ENCODE data around the gene PXMP4.

GRCh38 chr20:33674294-33675135, 45.6 kb downstream of the PXMP4 start, which contains the start of gene NECAB3:
- TF ChIP-seq CSRNP3 (CRISPR knock-in tag; IDR thresholded peaks at IDR 0.05), result no peak
- TF ChIP-seq RARB (CRISPR knock-in tag; IDR thresholded peaks at IDR 0.05), result no peak
- TF ChIP-seq OSR1 (CRISPR knock-in tag; IDR thresholded peaks at IDR 0.05), result no peak
- TF ChIP-seq ZNF70 (CRISPR knock-in tag; IDR thresholded peaks at IDR 0.05), result no peak
- TF ChIP-seq, protein P1, sequence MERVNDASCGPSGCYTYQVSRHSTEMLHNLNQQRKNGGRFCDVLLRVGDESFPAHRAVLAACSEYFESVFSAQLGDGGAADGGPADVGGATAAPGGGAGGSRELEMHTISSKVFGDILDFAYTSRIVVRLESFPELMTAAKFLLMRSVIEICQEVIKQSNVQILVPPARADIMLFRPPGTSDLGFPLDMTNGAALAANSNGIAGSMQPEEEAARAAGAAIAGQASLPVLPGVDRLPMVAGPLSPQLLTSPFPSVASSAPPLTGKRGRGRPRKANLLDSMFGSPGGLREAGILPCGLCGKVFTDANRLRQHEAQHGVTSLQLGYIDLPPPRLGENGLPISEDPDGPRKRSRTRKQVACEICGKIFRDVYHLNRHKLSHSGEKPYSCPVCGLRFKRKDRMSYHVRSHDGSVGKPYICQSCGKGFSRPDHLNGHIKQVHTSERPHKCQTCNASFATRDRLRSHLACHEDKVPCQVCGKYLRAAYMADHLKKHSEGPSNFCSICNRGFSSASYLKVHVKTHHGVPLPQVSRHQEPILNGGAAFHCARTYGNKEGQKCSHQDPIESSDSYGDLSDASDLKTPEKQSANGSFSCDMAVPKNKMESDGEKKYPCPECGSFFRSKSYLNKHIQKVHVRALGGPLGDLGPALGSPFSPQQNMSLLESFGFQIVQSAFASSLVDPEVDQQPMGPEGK (CRISPR knock-in tag; IDR thresholded peaks at IDR 0.05; ENCODE audit: borderline replicate concordance), result no peak
- no peak for TF ChIP-seq ARNTL (CRISPR knock-in tag; IDR thresholded peaks at IDR 0.05; ENCODE audit: borderline replicate concordance, low read depth)
- TF ChIP-seq CSDC2 (CRISPR knock-in tag; IDR thresholded peaks at IDR 0.05), result no peak
- no peak for TF ChIP-seq ZNF565 (CRISPR knock-in tag; conservative IDR thresholded peaks at IDR 0.05; ENCODE audit: low read depth)
- TF ChIP-seq, protein P2, sequence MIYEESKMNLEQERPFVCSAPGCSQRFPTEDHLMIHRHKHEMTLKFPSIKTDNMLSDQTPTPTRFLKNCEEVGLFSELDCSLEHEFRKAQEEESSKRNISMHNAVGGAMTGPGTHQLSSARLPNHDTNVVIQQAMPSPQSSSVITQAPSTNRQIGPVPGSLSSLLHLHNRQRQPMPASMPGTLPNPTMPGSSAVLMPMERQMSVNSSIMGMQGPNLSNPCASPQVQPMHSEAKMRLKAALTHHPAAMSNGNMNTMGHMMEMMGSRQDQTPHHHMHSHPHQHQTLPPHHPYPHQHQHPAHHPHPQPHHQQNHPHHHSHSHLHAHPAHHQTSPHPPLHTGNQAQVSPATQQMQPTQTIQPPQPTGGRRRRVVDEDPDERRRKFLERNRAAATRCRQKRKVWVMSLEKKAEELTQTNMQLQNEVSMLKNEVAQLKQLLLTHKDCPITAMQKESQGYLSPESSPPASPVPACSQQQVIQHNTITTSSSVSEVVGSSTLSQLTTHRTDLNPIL (CRISPR knock-in tag; IDR thresholded peaks at IDR 0.05; ENCODE audit: low read depth), result no peak
